Right atrium auricular region (tissue), 2 donors: Measurements from ENCODE around the gene WDFY2. TPM values are rescaled to one million over a fixed set of nuclear protein-coding genes. Genes with fewer than 3 reads are reported as not detected.
"Not testable (repeated sequence)": the region's sequence is repeated elsewhere in the genome, so short reads cannot be mapped to it uniquely, and the experiment has no call there.

Source experiments
- DNase-seq: peaks from one replicate; pipeline ENCODE4 v3.0.0-alpha.2; 2019; ENCODE audit warnings: low spot score
- H3K27ac ChIP-seq, 2 donors: fragments of 200-600 bp; sonication (generic); 1 replicate in 1 of 2; 2 replicates in 1 of 2; pipeline ENCODE4 v1.5.1; 2016 to 2019
- H3K27me3 ChIP-seq, 2 donors: fragments of 200-600 bp; sonication (generic); one replicate each; pipeline versions ENCODE4 v1.5.1 to v1.6.0; 2017 to 2019
- H3K36me3 ChIP-seq: fragments of 200-600 bp; sonication (generic); one replicate; pipeline ENCODE4 v1.5.1; 2016
- H3K4me1 ChIP-seq, 2 donors: fragments of 200-600 bp; sonication (generic); one replicate each; pipeline versions ENCODE4 v1.5.1 to v1.6.0; 2017 to 2019
- H3K4me3 ChIP-seq, 2 donors: fragments of 200-600 bp; sonication (generic); 1 replicate in 1 of 2; 2 replicates in 1 of 2; pipeline ENCODE4 v1.5.1; 2017 to 2019; ENCODE audit warnings: mild to moderate bottlenecking in 1 of 2, moderate library complexity in 1 of 2
- H3K9me3 ChIP-seq, 2 donors: fragments of 200-600 bp; sonication (generic); one replicate each; pipeline ENCODE4 v1.5.1; 2019
- total RNA-seq, 2 donors: library from RNA; depleted of rRNA; stranded (reverse); fragments of >200 nt; gene quantifications; one replicate each; pipeline ENCODE4 v1.1.0, GENCODE V29; 2016
- TF ChIP-seq, protein P1 (sequence below), 2 donors: fragments of 200-600 bp; sonication (generic); IDR thresholded peaks; one replicate each; pipeline ENCODE4 v1.5.1; 2019; ENCODE audit warnings: antibody characterized with exemption in 2 of 2

WDFY2 gene
- total RNA-seq, 2 donors from 2014 or later: 2.3 to 3.8 TPM

DNA sequence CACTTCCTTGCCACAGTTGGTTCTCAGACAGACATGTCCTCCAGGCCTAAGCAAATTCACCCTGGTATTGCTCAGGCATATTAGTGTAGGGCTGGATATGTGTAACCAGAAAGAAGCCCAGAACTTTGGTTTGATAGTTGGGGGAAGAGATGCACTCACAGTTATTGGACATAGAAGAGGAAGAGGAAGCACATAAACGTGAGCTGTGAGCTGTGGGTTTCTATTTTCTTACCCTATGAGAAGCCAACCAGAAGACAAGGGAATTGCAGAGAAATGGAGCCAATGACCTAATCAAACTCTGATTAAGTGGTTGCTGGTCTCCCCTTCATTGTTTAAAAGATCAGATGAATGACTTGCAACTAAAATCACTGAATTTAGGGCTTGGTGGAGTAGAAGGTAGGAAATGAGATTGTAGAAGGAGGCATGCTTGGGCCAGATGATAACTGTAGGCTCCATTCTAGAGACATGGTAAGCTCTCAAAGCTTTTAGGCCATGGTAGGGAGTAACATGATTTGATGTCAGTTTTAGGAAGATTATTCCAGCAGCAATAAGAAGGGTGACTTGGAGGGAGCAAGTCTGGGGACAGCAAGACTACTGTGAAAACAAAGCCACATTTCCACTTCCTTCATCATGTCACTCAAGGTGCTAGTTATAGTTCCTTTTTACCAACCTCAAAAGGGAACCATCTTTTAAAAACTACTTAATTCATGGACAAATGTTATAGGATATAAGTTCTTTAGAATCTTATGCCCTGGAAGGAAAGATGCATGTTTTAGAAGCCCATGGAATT is 24.1 kb upstream of the WDFY2 start:
- H3K27me3 ChIP-seq: no peaks in the 10 kb centered on the region
- no peaks in the 10 kb centered on the region for H3K9me3 ChIP-seq
- TF ChIP-seq, protein P1, sequence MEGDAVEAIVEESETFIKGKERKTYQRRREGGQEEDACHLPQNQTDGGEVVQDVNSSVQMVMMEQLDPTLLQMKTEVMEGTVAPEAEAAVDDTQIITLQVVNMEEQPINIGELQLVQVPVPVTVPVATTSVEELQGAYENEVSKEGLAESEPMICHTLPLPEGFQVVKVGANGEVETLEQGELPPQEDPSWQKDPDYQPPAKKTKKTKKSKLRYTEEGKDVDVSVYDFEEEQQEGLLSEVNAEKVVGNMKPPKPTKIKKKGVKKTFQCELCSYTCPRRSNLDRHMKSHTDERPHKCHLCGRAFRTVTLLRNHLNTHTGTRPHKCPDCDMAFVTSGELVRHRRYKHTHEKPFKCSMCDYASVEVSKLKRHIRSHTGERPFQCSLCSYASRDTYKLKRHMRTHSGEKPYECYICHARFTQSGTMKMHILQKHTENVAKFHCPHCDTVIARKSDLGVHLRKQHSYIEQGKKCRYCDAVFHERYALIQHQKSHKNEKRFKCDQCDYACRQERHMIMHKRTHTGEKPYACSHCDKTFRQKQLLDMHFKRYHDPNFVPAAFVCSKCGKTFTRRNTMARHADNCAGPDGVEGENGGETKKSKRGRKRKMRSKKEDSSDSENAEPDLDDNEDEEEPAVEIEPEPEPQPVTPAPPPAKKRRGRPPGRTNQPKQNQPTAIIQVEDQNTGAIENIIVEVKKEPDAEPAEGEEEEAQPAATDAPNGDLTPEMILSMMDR (IDR thresholded peaks at IDR 0.05): no peak
- H3K4me3 ChIP-seq: no peak overlapping the region
- no peaks in the 10 kb centered on the region for H3K36me3 ChIP-seq
- peaks cover 0 to 4% of the 10 kb centered on the region in 2 donors for H3K4me1 ChIP-seq
- H3K27ac ChIP-seq: no peak overlapping the region
- DNase-seq: no peak

GRCh38 chr13:51562011-51562671 is 22.1 kb upstream of the WDFY2 start:
- Histone ChIP-seq H3K36me3 (no peaks in the 10 kb centered on the region), H3K9me3 (no peaks in the 10 kb centered on the region), H3K27ac (no peak overlapping the region), H3K4me1 (peaks cover 0 to 4% of the 10 kb centered on the region in 2 donors), H3K27me3 (no peaks in the 10 kb centered on the region), H3K4me3 (no peak overlapping the region)
- TF ChIP-seq, protein P1 (IDR thresholded peaks at IDR 0.05): no peak
- no peak for DNase-seq

DNA sequence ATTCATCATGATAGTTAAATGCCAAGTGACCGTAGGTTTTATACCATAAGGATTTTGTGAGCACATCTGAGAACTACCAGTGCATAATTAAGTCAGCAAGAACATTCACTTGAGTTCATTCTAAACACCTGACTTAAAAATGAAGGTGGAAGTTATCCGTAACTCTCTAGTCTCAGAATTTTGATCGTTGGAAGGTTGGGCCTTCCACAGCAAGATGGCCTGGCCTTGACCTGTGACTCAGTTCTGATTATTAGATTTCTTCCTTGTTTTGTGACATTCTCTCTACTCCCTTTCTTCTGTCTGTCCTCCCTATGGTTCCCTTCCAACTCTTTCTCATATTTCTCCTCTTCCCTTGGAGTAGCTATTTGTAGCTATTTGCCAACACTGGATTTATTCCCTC is 20.0 kb upstream of the WDFY2 start:
- H3K36me3 ChIP-seq: no peaks in the 10 kb centered on the region
- no peaks in the 10 kb centered on the region for H3K9me3 ChIP-seq
- no peaks in the 10 kb centered on the region for H3K4me1 ChIP-seq
- TF ChIP-seq, protein P1 (IDR thresholded peaks at IDR 0.05): no peak
- no peak overlapping the region for H3K4me3 ChIP-seq
- no peak overlapping the region for H3K27ac ChIP-seq
- no peak for DNase-seq
- no peaks in the 10 kb centered on the region for H3K27me3 ChIP-seq

- H3K4me3 ChIP-seq: no peak overlapping the region
- no peak overlapping the region for H3K27ac ChIP-seq
- TF ChIP-seq, protein P1 (IDR thresholded peaks at IDR 0.05): no peak
- no peaks in the 10 kb centered on the region for H3K36me3 ChIP-seq
- H3K9me3 ChIP-seq: no peaks in the 10 kb centered on the region
- DNase-seq: no peak
- H3K27me3 ChIP-seq: no peaks in the 10 kb centered on the region
- H3K4me1 ChIP-seq: no peaks in the 10 kb centered on the region
Observed at GRCh38 chr13:51564671-51565070, 19.6 kb upstream of the WDFY2 start.

- H3K9me3 ChIP-seq, H3K4me3 ChIP-seq, DNase-seq, H3K36me3 ChIP-seq, H3K27me3 ChIP-seq, H3K4me1 ChIP-seq, H3K27ac ChIP-seq: not testable (repeated sequence)
Observed at GRCh38 chr13:51569001-51569400, 15.3 kb upstream of the WDFY2 start.

GRCh38 chr13:51576754-51577153 is 7.5 kb upstream of the WDFY2 start:
- H3K36me3 ChIP-seq: no peaks in the 10 kb centered on the region
- no peaks in the 10 kb centered on the region for H3K4me1 ChIP-seq
- TF ChIP-seq, protein P1 (IDR thresholded peaks at IDR 0.05): no peak
- H3K27me3 ChIP-seq: no peaks in the 10 kb centered on the region
- H3K9me3 ChIP-seq: no peaks in the 10 kb centered on the region
- no peak overlapping the region for H3K4me3 ChIP-seq
- H3K27ac ChIP-seq: no peak overlapping the region
- no peak for DNase-seq
